ENCODE data around the gene CD22. TPM values are rescaled to one million over a fixed set of nuclear protein-coding genes. Genes with fewer than 3 reads are reported as not detected.

The CD22 gene
- total RNA-seq, 4 donors from 2014 or later = 2.7 to 5.6 (median 4.9) TPM

- 78 to 89% methylated on average over 7 of the region's 7 CpGs for WGBS, 2 donors (ENCODE audit: low coverage in 1 of 2)
- Histone ChIP-seq H3K4me1 (no peaks in the 10 kb centered on the region), H3K27me3 (peaks cover 58% of the 10 kb centered on the region), H3K4me3 (no peak overlapping the region), H3K27ac (no peak overlapping the region), H3K9me3 (no peaks in the 10 kb centered on the region), H3K36me3 (no peaks in the 10 kb centered on the region)
- TF ChIP-seq, protein P1, sequence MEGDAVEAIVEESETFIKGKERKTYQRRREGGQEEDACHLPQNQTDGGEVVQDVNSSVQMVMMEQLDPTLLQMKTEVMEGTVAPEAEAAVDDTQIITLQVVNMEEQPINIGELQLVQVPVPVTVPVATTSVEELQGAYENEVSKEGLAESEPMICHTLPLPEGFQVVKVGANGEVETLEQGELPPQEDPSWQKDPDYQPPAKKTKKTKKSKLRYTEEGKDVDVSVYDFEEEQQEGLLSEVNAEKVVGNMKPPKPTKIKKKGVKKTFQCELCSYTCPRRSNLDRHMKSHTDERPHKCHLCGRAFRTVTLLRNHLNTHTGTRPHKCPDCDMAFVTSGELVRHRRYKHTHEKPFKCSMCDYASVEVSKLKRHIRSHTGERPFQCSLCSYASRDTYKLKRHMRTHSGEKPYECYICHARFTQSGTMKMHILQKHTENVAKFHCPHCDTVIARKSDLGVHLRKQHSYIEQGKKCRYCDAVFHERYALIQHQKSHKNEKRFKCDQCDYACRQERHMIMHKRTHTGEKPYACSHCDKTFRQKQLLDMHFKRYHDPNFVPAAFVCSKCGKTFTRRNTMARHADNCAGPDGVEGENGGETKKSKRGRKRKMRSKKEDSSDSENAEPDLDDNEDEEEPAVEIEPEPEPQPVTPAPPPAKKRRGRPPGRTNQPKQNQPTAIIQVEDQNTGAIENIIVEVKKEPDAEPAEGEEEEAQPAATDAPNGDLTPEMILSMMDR (IDR thresholded peaks at IDR 0.05) = no peak
- TF ChIP-seq POLR2A (IDR thresholded peaks at IDR 0.05) = no peak
- no peak for TF ChIP-seq EP300 (IDR thresholded peaks at IDR 0.05)
- TF ChIP-seq POLR2AphosphoS5 (IDR thresholded peaks at IDR 0.05) = no peak
- no peak for ATAC-seq
Observed at GRCh38 chr19:35308910-35309309, 20.1 kb upstream of the CD22 start.

GRCh38 chr19:35309481-35310279 lies 19.3 kb upstream of the CD22 start:
- peaks cover 53% of the 10 kb centered on the region for H3K27me3 ChIP-seq
- TF ChIP-seq POLR2AphosphoS5 (IDR thresholded peaks at IDR 0.05) = no peak
- TF ChIP-seq EP300 (IDR thresholded peaks at IDR 0.05) = no peak
- TF ChIP-seq, protein P1 (IDR thresholded peaks at IDR 0.05) = no peak
- TF ChIP-seq POLR2A (IDR thresholded peaks at IDR 0.05) = no peak
- no peak overlapping the region for H3K27ac ChIP-seq
- no peak for ATAC-seq
- no peaks in the 10 kb centered on the region for H3K4me1 ChIP-seq
- no peaks in the 10 kb centered on the region for H3K9me3 ChIP-seq
- 53 to 67% methylated on average over 3 to 10 of the region's 47 CpGs for whole genome bisulfite sequencing, 2 donors (ENCODE audit: low coverage in 1 of 2)
- no peak overlapping the region for H3K4me3 ChIP-seq
- H3K36me3 ChIP-seq = no peaks in the 10 kb centered on the region

DNA sequence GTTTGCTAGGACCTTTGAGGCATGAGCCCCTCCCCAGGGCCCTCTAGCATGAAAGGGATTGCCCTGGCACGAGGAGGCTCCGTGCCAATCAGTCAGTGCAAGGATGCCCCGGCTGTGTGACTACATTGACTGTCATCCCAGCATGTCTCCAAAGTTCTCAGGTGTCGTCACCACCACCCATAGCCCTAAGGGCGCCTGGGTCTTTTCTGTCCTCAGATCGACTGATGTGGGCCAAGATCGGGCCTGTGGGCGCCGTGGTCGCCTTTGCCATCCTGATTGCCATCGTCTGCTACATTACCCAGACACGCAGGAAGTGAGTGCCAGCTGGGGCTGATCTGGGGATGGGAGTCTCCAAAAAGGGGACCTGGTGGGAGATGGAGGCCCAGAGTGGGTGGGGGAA lies 18.7 kb upstream of the CD22 start:
- WGBS, 2 donors (ENCODE audit: low coverage in 1 of 2) = no CpG with 5 or more reads among the region's 12 CpGs
- Histone ChIP-seq H3K36me3 (no peaks in the 10 kb centered on the region), H3K4me3 (no peak overlapping the region), H3K27ac (no peak overlapping the region), H3K4me1 (no peaks in the 10 kb centered on the region), H3K9me3 (no peaks in the 10 kb centered on the region), H3K27me3 (peaks cover 52% of the 10 kb centered on the region)
- no peak for ATAC-seq
- TF ChIP-seq, protein P1 (IDR thresholded peaks at IDR 0.05) = no peak
- no peak for TF ChIP-seq EP300 (IDR thresholded peaks at IDR 0.05)

DNA sequence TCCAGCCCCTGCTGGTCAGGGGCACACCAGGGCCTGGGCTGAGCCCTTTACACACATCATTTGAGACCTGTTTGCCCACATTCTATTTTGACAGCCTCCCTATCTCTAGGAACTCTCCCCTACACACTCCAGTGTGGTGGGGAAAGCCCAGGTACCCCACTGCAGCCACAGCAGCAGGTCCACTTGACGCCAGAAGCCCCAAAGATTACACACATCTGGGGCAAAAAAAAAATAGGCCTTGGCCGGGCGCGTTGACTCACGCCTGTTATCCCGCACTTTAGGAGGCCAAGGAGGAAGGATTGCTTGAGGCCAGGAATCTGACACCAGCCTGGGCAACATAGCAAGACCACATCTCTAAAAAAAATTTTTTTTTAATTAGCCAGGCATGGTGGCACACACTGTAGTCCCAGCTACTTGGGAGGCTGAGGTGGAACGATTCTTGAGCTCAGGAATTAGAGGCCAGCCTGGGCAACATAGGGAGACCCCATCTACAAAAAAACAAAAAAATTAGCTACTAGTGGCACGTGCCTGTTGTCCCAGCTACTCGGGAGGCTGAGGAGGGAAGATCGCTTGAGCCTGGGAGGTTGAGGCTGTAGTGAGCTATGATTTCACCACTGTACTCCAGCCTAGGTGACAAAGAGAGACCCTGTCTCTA lies 18.0 kb upstream of the CD22 start:
- TF ChIP-seq POLR2AphosphoS5 (IDR thresholded peaks at IDR 0.05) (no peak), POLR2A (IDR thresholded peaks at IDR 0.05) (no peak), EP300 (IDR thresholded peaks at IDR 0.05) (no peak)
- TF ChIP-seq, protein P1 (IDR thresholded peaks at IDR 0.05) = no peak

More for the DNA sequence above, 18.0 kb upstream of the CD22 start:
- H3K36me3 ChIP-seq = no peaks in the 10 kb centered on the region
- no peak for ATAC-seq
- no peaks in the 10 kb centered on the region for H3K9me3 ChIP-seq
- no peak overlapping the region for H3K27ac ChIP-seq
- peaks cover 54% of the 10 kb centered on the region for H3K27me3 ChIP-seq
- H3K4me1 ChIP-seq = no peaks in the 10 kb centered on the region
- WGBS, 2 donors (ENCODE audit: low coverage in 1 of 2) = 82% methylated on average over 2 of the region's 10 CpGs; no CpG with 5 or more reads in 1 of the 2 donors
- no peak overlapping the region for H3K4me3 ChIP-seq

All from gastroesophageal sphincter (tissue), 4 donors.